Stimulated activated CD4-positive, alpha-beta T cell treated with anti-CD3 and anti-CD28 coated beads, Interleukin-2, amount 100 ng/mL, for 48 hours (primary cell): ENCODE results near the gene CATSPERZ.
"Not testable (repeated sequence)": the region's sequence is repeated elsewhere in the genome, so short reads cannot be mapped to it uniquely, and the experiment has no call there.

ENCODE experiments used
- DNase-seq, 2 donors: peaks; one replicate each; pipeline ENCODE4 v3.0.0-alpha.2; 2020

CATSPERZ gene

GRCh38 chr11:64304316-64305072 lies 4.3 kb downstream of the CATSPERZ start:
- peak; percentile 95 to 98 for DNase-seq

GRCh38 chr11:64305075-64305690 lies 5.0 kb downstream of the CATSPERZ start, which contains the start of gene ESRRA:
Gene ESRRA, plus strand, starts transcription at chr11:64305524. Its CDS starts 1,656 bp downstream, at chr11:64307180.
- DNase-seq: peak; percentile 100

- peak; percentile 56 to 60 for DNase-seq
Observed at GRCh38 chr11:64305691-64306562, 5.8 kb downstream of the CATSPERZ start.

GRCh38 chr11:64306563-64306875 lies 6.4 kb downstream of the CATSPERZ start:
- no peak for DNase-seq

GRCh38 chr11:64306876-64307622 lies 6.9 kb downstream of the CATSPERZ start:
- no peak for DNase-seq

GRCh38 chr11:64307795-64308194 lies 7.6 kb downstream of the CATSPERZ start:
- not testable (repeated sequence) for DNase-seq

GRCh38 chr11:64312947-64313346 lies 12.8 kb downstream of the CATSPERZ start:
- no peak for DNase-seq

- DNase-seq: no peak
Observed at GRCh38 chr11:64313491-64314145, 13.5 kb downstream of the CATSPERZ start.

- no peak for DNase-seq
Observed at GRCh38 chr11:64314146-64314804, 14.1 kb downstream of the CATSPERZ start.

- DNase-seq: no peak
Observed at GRCh38 chr11:64314805-64315561, 14.8 kb downstream of the CATSPERZ start.

GRCh38 chr11:64315667-64316526 lies 15.7 kb downstream of the CATSPERZ start:
- not testable (repeated sequence) for DNase-seq

- DNase-seq: no peak
Observed at GRCh38 chr11:64316672-64317324, 16.6 kb downstream of the CATSPERZ start.

- DNase-seq: peak; percentile 88 to 96
Observed at GRCh38 chr11:64317325-64317960, 17.3 kb downstream of the CATSPERZ start, which contains the start of gene TRMT112. Gene TRMT112, minus strand, starts transcription at chr11:64317559. Its CDS starts 33 bp downstream, at chr11:64317526.

- peak; percentile 87 to 90 for DNase-seq
Observed at GRCh38 chr11:64317961-64318765, 18.0 kb downstream of the CATSPERZ start, which contains the start of gene PRDX5. Gene PRDX5, plus strand, starts transcription at chr11:64318121. Its CDS starts 95 bp downstream, at chr11:64318216.

- no peak for DNase-seq
Observed at GRCh38 chr11:64318766-64319761, 18.9 kb downstream of the CATSPERZ start.

- DNase-seq: no peak
Observed at GRCh38 chr11:64320556-64320955, 20.4 kb downstream of the CATSPERZ start.
